GM18907 (cell line): ENCODE results near the gene SPRY4.
"Not testable (repeated sequence)": the region's sequence is repeated elsewhere in the genome, so short reads cannot be mapped to it uniquely, and the experiment has no call there.

Source experiments
- ATAC-seq: cut with Tn5 transposase; IDR thresholded peaks from one replicate; pipeline ENCODE4 v1.9.1; 2021; ENCODE audit warnings: mild to moderate bottlenecking, moderate library complexity; ENCODE audit not compliant: unreplicated experiment

Gene SPRY4

GRCh38 chr5:142324871-142325724 is at the start of gene SPRY4:
Gene SPRY4, minus strand, starts transcription at chr5:142325021. Its CDS starts 9,913 bp downstream, at chr5:142315108.
- peak; percentile 71 for ATAC-seq

DNA sequence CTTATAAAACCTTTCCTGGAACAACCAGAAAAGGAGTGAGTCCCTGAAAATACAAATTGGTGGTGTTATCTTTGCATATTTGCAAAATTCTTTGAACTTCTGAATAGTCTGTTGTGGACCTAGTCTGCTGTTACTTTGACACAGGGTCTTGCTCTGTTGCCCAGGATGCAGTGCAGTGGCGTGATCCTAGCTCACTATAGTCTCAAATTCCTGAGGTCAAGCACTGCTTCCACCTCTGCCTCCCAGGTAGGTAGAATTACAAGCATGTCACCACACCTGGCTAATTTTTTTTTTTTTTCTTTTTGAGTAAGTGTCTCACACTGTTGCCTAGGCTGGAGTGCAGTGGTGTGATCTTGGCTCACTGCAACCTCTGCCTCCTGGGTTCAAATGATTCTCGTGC is 43.7 kb upstream of the SPRY4 start:
- no peak for ATAC-seq

- no peak for ATAC-seq
Observed at GRCh38 chr5:142366007-142366406, 41.2 kb upstream of the SPRY4 start.

GRCh38 chr5:142364251-142365145 is 39.7 kb upstream of the SPRY4 start:
- peak; percentile 59 for ATAC-seq

GRCh38 chr5:142363619-142363963 is 38.8 kb upstream of the SPRY4 start:
- no peak for ATAC-seq

- not testable (repeated sequence) for ATAC-seq
Observed at GRCh38 chr5:142362193-142362592, 37.4 kb upstream of the SPRY4 start.

DNA sequence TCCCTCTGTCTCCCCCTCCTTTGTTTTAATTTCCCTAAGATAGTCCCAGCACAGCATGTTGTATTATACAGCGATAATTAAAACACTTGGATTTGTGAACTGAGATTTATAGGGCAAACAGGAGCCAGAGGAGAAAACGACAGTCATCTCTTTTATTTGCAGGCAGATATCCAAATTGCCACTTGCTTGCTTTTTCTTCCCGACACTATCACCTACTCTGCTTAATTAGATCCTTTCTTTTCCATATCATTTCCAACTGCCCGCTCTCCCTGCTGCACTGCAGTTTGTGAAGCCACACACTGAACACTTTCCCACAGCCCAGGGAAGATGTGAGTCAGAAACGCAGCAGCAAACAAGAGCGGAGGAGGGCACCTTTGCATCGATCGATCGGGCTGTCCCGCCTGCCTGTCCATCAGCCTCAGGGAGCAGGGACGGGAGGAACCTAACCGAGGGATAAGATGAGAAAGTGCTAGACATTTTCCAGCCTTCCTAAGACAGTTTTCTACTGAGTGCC is 35.8 kb upstream of the SPRY4 start:
- no peak for ATAC-seq

DNA sequence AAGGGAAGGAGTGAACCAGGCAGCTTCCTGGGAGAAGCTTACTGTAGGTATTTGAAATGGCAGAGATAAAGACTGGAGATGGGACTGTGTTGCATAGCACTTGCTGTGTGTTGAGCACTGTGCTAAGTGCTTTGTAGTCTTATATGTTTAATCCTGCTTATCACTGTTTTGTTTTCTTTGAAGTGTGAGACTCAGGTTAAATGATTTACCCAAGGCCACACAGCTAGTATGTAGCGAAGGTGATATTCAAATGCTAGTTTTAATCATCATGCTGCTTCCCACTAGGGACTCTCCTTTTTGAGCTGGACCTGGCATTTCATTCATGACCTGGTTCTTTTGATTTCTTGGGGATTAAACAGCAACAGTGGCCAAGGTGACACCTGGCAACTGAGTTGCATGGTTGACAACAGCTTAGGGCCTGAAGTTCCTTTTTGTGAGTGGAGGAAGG is 35.3 kb upstream of the SPRY4 start:
- ATAC-seq = no peak

DNA sequence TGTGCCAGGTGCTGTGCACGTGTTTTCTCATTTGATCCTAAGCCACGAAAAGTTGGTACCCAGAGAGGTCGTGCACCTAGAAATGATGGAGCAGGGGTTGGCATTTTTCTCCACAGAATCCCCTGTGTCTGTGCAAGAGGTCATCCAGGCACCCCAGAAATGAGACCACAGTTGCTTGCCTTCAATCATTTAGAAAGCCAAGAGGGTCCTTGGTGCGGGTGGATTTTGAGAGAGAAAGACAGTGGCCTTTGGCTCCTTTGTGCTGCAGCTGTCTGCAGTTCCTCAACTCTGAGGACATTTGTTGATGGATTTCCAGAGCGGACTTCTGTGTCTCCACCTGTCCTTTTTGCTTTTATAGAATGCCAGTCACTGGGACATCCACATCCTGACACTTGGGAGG is 33.8 kb upstream of the SPRY4 start:
- no peak for ATAC-seq

DNA sequence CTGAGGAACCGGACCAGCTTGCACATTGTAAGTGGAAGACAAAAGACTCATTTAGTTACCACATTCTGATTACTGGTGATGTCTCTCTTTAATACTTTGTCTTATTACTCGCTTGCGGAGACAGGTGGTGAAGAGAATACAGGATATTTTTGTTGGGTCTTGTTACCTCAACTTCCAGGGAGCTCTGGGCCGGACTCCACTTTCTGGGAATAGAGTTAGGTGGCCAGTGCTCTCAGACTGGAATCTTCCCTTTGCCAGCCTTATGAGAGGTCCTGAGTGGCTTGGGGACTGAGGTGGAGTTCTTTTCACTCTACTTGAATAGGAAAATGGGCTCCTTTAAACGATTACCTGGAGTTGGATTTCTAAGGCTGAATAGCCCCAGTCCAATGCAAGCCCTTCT is 33.3 kb upstream of the SPRY4 start:
- no peak for ATAC-seq

DNA sequence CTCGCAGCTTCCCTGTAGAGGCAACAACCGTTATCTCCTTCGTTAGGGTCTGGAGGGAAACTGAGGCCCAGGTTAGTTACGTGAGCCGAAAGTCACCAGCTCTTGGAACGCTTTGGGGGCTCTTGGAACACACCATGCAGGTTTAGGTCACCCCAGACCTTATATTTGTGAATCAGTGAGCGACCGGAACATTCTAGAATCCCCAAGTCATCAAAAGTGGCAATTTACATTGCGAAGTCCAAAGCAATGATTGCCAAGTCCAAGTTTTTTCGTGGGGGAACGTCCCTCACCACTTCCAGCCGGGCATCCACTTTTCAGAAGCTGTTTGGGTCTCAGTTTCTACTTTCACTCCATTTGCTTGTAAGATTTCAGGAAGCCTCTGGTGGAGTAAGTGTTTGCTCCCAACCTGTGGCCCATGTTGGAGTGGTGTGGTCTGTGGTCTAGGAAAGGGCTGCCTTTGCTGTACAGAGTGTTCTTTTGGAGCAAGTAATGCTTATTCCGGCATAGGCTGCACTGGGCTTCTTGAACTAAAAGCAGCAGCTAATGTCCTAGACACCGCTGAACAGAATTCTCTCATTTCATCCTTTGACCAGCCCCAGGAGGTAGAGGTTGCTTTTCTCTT is 32.8 kb upstream of the SPRY4 start:
- ATAC-seq = no peak

GRCh38 chr5:142356716-142357468 is 32.1 kb upstream of the SPRY4 start:
- peak; percentile 90 for ATAC-seq

DNA sequence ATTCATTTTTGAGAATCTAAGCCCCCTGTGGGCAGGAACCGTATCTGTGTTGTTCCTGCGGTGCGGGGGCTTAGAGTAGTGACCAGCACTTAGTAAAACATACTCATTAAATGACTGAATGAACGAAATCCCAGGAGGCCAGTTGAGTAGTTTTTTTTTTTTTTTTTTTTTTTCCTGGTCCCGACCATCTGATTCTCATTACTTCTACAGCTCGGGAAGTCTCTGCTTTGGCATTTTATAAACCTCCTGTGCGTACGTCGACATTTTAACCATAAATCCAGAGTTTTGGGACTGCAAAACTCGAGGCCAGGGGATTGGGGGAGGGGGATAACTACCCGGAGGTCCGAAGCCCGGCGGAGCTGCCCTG is 31.5 kb upstream of the SPRY4 start:
- no peak for ATAC-seq

- no peak for ATAC-seq
Observed at GRCh38 chr5:142353071-142353472, 28.3 kb upstream of the SPRY4 start.

DNA sequence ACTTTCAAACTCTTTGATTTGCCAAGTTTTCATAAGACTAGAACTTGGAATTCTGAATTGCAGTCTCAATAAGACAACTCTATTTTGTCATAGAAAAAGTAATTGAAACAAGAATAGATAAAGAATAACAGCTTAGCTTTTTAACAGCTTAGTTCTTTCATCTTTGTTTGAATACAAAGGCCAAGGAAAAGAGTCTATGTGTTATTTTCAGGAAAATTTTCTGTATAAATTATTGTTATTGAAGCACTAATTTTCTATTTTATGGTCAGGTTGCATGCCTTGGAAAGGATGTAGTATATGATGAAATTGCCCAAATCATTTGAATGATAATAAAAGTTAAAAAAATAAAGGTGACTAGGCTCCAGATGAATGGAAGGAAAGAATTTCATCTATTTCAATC is 25.2 kb upstream of the SPRY4 start:
- no peak for ATAC-seq

GRCh38 chr5:142346706-142347105 is 21.9 kb upstream of the SPRY4 start:
- ATAC-seq = no peak

GRCh38 chr5:142344915-142345314 is 20.1 kb upstream of the SPRY4 start:
- ATAC-seq = not testable (repeated sequence)

GRCh38 chr5:142343531-142343930 is 18.7 kb upstream of the SPRY4 start:
- ATAC-seq = no peak

- no peak for ATAC-seq
Observed at GRCh38 chr5:142342128-142342981, 17.5 kb upstream of the SPRY4 start.

GRCh38 chr5:142339781-142340180 is 15.0 kb upstream of the SPRY4 start:
- no peak for ATAC-seq
